Stimulated activated CD8-positive, alpha-beta memory T cell treated with anti-CD3 and anti-CD28 coated beads, Interleukin-15, amount 100 ng/mL, for 4 hours (primary cell): ENCODE results near the gene PDGFD.

ENCODE experiments used
- DNase-seq, 2 donors: peaks; one replicate each; pipeline ENCODE4 v3.0.0-alpha.2; 2020; ENCODE audit warnings: low read depth in 2 of 2

PDGFD gene

DNA sequence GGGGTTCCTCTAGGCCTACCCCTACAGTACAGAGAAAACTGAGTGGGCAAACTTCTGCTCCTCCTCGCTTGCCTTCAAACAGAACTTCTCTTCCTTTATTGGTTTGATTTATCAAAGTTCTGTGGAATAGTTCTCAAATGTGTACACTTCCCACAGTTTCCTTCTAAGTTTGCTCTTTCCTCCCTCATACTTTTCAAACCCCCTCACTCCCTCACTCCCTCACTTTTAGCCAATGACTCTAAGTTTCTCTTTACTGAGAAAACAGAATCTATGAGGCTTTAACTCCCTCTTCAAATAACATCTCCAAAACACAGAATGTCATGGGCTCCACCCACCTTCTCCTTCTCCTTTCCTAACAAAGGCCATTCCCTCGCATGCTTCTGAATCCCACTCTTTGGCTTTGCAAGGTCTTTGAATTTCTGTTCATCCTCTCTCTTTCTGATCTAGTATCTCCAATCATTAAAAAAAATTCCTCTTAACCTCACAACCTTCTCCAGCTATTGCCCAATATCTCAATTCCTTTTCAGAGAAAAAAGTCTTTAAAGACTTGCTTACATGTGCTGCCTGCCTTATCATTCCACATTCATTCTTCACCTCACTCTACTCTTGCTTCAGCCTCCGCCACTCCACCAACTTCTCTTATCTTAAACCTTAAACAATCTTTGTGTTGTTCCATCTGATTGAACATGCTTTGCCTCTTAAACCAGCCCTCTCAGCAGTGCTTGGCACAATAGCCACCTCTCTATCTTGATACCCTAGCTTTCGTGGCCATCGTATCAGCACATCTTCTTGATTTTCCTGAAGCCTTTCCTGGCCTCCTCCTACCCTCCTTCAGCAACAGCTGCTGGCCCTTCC lies 70.3 kb downstream of the PDGFD start:
- no peak for DNase-seq

DNA sequence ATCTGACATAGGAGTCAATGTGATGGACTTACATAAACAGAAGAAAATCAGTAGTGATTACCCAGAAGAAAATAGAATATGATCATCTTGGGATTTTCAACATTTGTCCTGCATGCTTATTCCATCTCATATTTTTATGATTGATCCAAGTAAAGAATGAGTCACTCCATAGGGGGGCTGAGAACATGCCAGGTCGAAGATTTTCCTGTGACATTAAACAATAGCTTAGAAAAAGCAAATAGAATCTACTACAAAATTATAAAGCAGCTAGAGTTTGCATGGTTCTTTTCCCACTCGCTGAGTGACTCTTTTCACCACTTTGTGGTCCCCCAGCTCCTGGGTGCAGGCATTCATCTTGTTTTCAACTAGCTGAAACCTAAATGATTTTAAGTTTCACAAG lies 71.2 kb downstream of the PDGFD start:
- no peak for DNase-seq

- no peak for DNase-seq
These were observed 72.5 kb downstream of the PDGFD start for GRCh38 chr11:104091281-104092096.

GRCh38 chr11:104090767-104091166 lies 73.2 kb downstream of the PDGFD start:
- DNase-seq = no peak

- DNase-seq = no peak
These were observed 74.5 kb downstream of the PDGFD start for GRCh38 chr11:104089481-104089880.

GRCh38 chr11:104086621-104087020 lies 77.3 kb downstream of the PDGFD start:
- no peak for DNase-seq

GRCh38 chr11:104078995-104079394 lies 85.0 kb downstream of the PDGFD start:
- DNase-seq = no peak

- no peak for DNase-seq
These were observed 85.7 kb downstream of the PDGFD start for GRCh38 chr11:104078245-104078644.

DNA sequence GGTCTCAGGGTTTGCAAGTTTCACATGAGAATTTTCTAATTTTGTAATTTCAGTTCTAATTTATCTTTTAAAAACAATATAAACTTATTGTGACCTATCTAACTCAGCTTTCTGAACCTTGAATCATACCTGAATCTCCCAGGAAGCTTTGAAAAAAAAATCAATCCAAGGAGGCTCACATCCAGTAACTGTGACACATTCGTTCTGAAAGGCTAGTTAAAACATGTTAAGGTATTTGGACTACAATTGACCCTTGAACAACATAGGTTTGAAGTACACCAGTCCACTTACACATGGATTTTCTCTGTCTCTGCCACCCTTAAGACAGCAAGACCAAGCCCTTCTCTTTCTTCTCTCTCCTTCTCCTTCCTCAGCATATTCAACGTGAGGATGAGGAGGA lies 87.5 kb downstream of the PDGFD start:
- no peak for DNase-seq

DNA sequence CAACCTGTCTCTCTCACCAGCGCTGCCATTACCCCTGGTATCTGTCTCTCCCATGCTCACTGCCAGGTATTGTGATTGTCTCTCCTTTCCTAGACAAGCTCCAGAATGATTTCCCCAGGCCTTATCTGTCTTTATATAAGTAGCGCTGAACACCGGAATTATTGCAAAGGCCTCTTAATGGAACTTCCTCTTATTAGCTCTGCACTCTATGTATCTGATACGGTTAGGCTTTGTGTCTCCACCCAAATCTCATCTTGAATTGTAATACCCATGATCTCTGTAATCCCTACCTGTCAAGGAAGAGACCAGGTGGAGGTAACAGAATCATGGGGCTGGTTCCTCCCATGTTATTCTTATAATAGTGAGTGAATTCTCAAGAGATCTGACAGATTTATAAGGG lies 88.2 kb downstream of the PDGFD start:
- DNase-seq = no peak

- no peak for DNase-seq
These were observed 88.9 kb downstream of the PDGFD start for GRCh38 chr11:104075091-104075490.

GRCh38 chr11:104073950-104074705 lies 89.8 kb downstream of the PDGFD start:
- no peak for DNase-seq

GRCh38 chr11:104067534-104067933 lies 96.4 kb downstream of the PDGFD start:
- no peak for DNase-seq

DNA sequence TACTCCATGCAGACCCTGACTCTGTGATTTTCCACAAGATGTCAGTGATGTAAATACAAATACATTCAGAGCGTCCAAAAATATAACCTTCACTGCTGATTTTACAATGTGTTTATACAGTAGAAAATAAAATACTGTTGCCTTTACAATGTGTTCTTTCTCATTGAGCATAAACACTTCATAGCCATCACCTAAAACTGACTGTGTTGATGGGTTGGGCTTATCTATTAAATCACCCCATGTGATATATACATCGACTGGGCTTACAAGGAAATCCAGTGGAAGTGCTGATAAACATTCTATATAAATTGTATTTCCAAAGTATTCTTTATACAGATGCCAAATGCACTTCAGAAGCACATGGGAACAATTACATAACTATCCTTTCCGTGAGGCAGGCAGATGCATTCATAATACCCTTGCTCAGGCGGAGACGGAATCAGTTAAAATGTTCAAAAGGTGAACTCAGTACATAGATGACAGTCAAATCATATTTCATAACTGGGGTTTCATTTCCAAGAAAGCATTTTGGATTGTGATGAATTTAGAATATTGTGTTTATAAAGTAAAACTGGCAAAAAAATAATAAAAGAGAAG lies 99.8 kb downstream of the PDGFD start:
- no peak for DNase-seq

- no peak for DNase-seq
These were observed 102.0 kb downstream of the PDGFD start for GRCh38 chr11:104061853-104062521.

DNA sequence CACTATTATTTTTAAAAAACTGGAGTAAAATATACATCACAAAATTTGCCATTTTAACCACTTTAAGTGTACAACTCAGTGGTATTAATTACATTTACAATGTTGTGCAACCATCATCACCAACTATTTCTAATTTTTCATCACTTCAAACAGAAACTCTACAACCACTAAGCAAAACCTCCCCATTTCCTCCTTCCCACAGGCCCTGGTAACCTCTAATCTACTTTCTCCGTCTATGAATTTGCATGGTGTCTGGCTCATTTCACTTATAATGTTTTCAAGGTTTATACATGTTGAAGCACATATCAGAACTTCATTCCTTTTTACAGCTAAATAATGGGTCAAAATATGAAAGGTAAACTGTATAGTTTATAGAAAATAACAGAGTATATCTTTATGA lies 103.1 kb downstream of the PDGFD start:
- DNase-seq = no peak

GRCh38 chr11:104060004-104060794 lies 103.7 kb downstream of the PDGFD start:
- no peak for DNase-seq

- DNase-seq = no peak
These were observed 105.3 kb downstream of the PDGFD start for GRCh38 chr11:104058680-104059079.

DNA sequence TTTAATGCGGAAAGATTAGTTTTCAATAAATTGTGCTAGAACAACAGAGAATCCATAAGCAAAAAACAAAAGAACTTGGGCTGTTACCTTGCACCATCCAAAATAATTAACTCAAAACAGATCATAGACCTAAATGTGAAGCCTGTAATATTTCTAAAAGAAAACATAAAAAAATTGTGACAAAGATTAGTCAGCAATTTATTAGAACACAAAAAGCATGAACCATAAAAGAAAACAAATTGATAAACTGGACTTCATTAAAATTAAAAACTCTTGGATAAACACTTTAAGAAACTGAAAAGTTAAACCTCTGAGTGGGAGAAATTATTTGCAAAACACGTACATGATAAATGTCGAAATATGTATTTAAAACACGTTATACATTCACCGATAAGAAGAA lies 106.0 kb downstream of the PDGFD start:
- no peak for DNase-seq

GRCh38 chr11:104055596-104055995 lies 108.4 kb downstream of the PDGFD start:
- DNase-seq = no peak
